GM12878 (cell line): ENCODE measurements around the gene OR5B2. TPM values are rescaled to one million over a fixed set of nuclear protein-coding genes. Genes with fewer than 3 reads are reported as not detected.

Experiments
- ATAC-seq: fragments of 200-7000 bp; cut with Tn5 transposase; 3 replicates; pipeline ENCODE4 v1.9.1; 2020; ENCODE audit warnings: mild to moderate bottlenecking, moderate library complexity
- Bru-seq: library from RNA; stranded (reverse); fragments of 400-500 nt; gene quantifications from one replicate; lab custom pipeline; 2021; lab: Mats Ljungman, UMichigan
- BruChase-seq, 2 experiments: library from RNA; stranded (reverse); fragments of 400-500 nt; gene quantifications; one replicate each; lab custom pipeline; 2021; lab: Mats Ljungman, UMichigan
- BruUV-seq: library from RNA; stranded (reverse); fragments of 400-500 nt; replicated peaks from 2 replicates; lab custom pipeline; 2021; lab: Mats Ljungman, UMichigan
- CTCF ChIA-PET: fragments of 300-600 bp; sonication (Branson Sonifier 250); formaldehyde crosslinking; extraction: SDS; loops from one replicate; lab custom pipeline; 2021; ENCODE audit warnings: inconsistent platforms; lab: Yijun Ruan, JAX
- POLR2A ChIA-PET: fragments of 350-600 bp; formaldehyde crosslinking; extraction: SDS; loops from one replicate; lab custom pipeline; 2021; ENCODE audit warnings: inconsistent platforms; lab: Charles Lee
- RAD21 ChIA-PET: fragments of 300-600 bp; sonication (Branson Sonifier 250); formaldehyde crosslinking; loops from one replicate; lab custom pipeline; 2023; ENCODE audit warnings: antibody characterized with exemption; ENCODE audit not compliant: unreplicated experiment; lab: Charles Lee
- SMC1A ChIA-PET: fragments of 300-600 bp; sonication (Branson Sonifier 250); formaldehyde crosslinking; loops from one replicate; lab custom pipeline; 2023; ENCODE audit not compliant: unreplicated experiment, uncharacterized antibody; lab: Charles Lee
- DNase-seq: peaks from one replicate; pipeline ENCODE4 v3.0.0-alpha.2; 2011; ENCODE audit warnings: low read depth, low spot score
- FAIRE-seq: peaks from 3 replicates; lab custom pipeline; 2011; peaks lifted over from hg19 to GRCh38; lab: Jason Lieb, UNC
- H2AFZ ChIP-seq: 2 replicates; pipeline ENCODE4 v1.6.0; 2011; ENCODE audit warnings: low read depth, low read length, control low read depth; ENCODE audit not compliant: control insufficient read depth
- H3K27ac ChIP-seq: 2 replicates; pipeline ENCODE4 v1.5.1; 2011; ENCODE audit warnings: control low read depth; ENCODE audit not compliant: control insufficient read depth, insufficient read depth
- H3K27me3 ChIP-seq, 2 experiments: replicated peaks in 1 of 2; 2 replicates each; pipeline versions ENCODE4 v1.6.0 to v1.6.1; 2011; ENCODE audit warnings: low read length in 1 of 2; ENCODE audit not compliant: control insufficient read depth in 2 of 2, insufficient read depth in 2 of 2
- H3K36me3 ChIP-seq, 2 experiments: 2 replicates each; pipeline ENCODE4 v1.5.1; 2011; ENCODE audit warnings: low read length in 1 of 2; ENCODE audit not compliant: control insufficient read depth in 2 of 2, insufficient read depth in 2 of 2
- H3K4me1 ChIP-seq: 2 replicates; pipeline ENCODE4 v1.6.1; 2011; ENCODE audit warnings: mild to moderate bottlenecking, low read length, moderate library complexity, mixed read lengths; ENCODE audit not compliant: control insufficient read depth, insufficient read depth
- H3K4me2 ChIP-seq: 2 replicates; pipeline ENCODE4 v1.6.0; 2011; ENCODE audit warnings: control low read depth; ENCODE audit not compliant: control insufficient read depth, insufficient read depth
- H3K4me3 ChIP-seq: fragments of 200-600 bp; sonication (generic); 2 replicates; pipeline ENCODE4 v1.5.1; 2016
- H3K79me2 ChIP-seq: 2 replicates; pipeline ENCODE4 v1.6.0; 2011; ENCODE audit warnings: low read length; ENCODE audit not compliant: control insufficient read depth, insufficient read depth
- H3K9ac ChIP-seq: 2 replicates; pipeline ENCODE4 v1.8.0; 2011; ENCODE audit warnings: low read length, control low read depth, mixed read lengths; ENCODE audit not compliant: control insufficient read depth, insufficient read depth
- H3K9me3 ChIP-seq: replicated peaks from 3 replicates; pipeline ENCODE4 v1.5.1; 2011; ENCODE audit warnings: mild to moderate bottlenecking, low read length; ENCODE audit not compliant: control insufficient read depth, insufficient read depth
- H4K20me1 ChIP-seq: 2 replicates; pipeline ENCODE4 v1.6.0; 2011; ENCODE audit not compliant: control insufficient read depth, insufficient read depth
- BACH1 ChIP-seq: fragments of 450-650 bp; IDR thresholded peaks from 2 replicates; pipeline ENCODE4 v1.6.1; 2017; ENCODE audit warnings: mild to moderate bottlenecking, borderline replicate concordance
- BCL11A ChIP-seq: IDR thresholded peaks from 2 replicates; pipeline ENCODE4 v1.6.1; 2011; ENCODE audit warnings: low read depth, low read length
- CREB1 ChIP-seq: IDR thresholded peaks from 2 replicates; pipeline ENCODE4 v1.6.1; 2012; ENCODE audit warnings: low read depth, mild to moderate bottlenecking, inconsistent platforms
- IKZF2 ChIP-seq, 2 experiments: fragments of 450-650 bp; IDR thresholded peaks; 2 replicates each; pipeline ENCODE4 v1.6.1; 2017; ENCODE audit warnings: mild to moderate bottlenecking in 2 of 2, moderate library complexity in 2 of 2
- NR2C2 ChIP-seq: IDR thresholded peaks from 2 replicates; pipeline ENCODE4 v1.6.1; 2011; ENCODE audit warnings: borderline replicate concordance, low read depth; ENCODE audit not compliant: control insufficient read depth, insufficient read length
- POU2F2 ChIP-seq: IDR thresholded peaks from 3 replicates; pipeline ENCODE4 v1.6.1; 2011; ENCODE audit warnings: low read depth, mild to moderate bottlenecking, low read length, borderline replicate concordance
- RB1 ChIP-seq: fragments of 450-650 bp; formaldehyde crosslinking; IDR thresholded peaks from 2 replicates; pipeline ENCODE4 v1.6.1; 2017; ENCODE audit warnings: mild to moderate bottlenecking, borderline replicate concordance
- RCOR1 ChIP-seq: conservative IDR thresholded peaks from 2 replicates; pipeline ENCODE4 v1.6.1; 2012; ENCODE audit warnings: low read depth, low read length, improper control_type of control experiment
- ZNF592 ChIP-seq: fragments of 450-650 bp; IDR thresholded peaks from 2 replicates; pipeline ENCODE4 v1.6.1; 2017; ENCODE audit warnings: mild to moderate bottlenecking, moderate library complexity
- ZNF687 ChIP-seq: fragments of 450-650 bp; IDR thresholded peaks from 2 replicates; pipeline ENCODE4 v1.6.1; 2017; ENCODE audit warnings: mild to moderate bottlenecking, moderate library complexity
- WGBS: methylation state at CpG from one replicate; pipeline ENCODE4 v1.1.6; 2016; ENCODE audit warnings: low lambda C conversion rate; ENCODE audit not compliant: insufficient replicate concordance, insufficient coverage; ENCODE audit errors: missing lambda C conversion rate; 5-methylcytosine and 5-hydroxymethylcytosine counted together
- in situ Hi-C: fragments of 300-500 bp; cut with MboI; formaldehyde crosslinking; loops from 9 replicates; pipeline ENCODE4 v1.14.3; 2018; ENCODE audit warnings: mixed read lengths
- intact Hi-C: fragments of 100-400 bp; cut with micrococcal nuclease; formaldehyde crosslinking; loops from one replicate; pipeline ENCODE4 v1.14.2; 2022; ENCODE audit not compliant: unreplicated experiment
- long read RNA-seq, 2 experiments: library from polyadenylated mRNA; unstranded; transcript quantifications; one replicate each; pipeline ENCODE4 v2.0.0, GENCODE V29; 2019 to 2020
- polyA minus RNA-seq, 3 experiments: library from RNA; depleted of rRNA, polyadenylated mRNA; stranded (reverse); fragments of >200 nt; gene quantifications; 2 replicates each; pipeline ENCODE4 v1.2.3, GENCODE V29; 2011
- polyA plus RNA-seq, 11 experiments: library from polyadenylated mRNA; depleted of rRNA in 4 of 11; unstranded in 6 of 11; stranded (reverse) in 5 of 11; fragments of >200 nt; fragmentation: Nextera tagmentation in 4 of 11; fragmentation: Illumina TruSeq in 1 of 11; extraction: Ambion mirVana in 4 of 11; extraction: Trizol in 1 of 11; gene quantifications; 1 replicate in 1 of 11; 2 replicates in 10 of 11; pipeline versions ENCODE4 v1.2.1 to v1.2.3, GENCODE V29; 2011 to 2016; ENCODE audit warnings: inconsistent platforms in 2 of 11, missing spikeins in 2 of 11, low read depth in 1 of 11
- total RNA-seq, 4 experiments: library from RNA; depleted of rRNA in 3 of 4; stranded (reverse); fragments of >200 nt in 3 of 4; fragmentation: Illumina TruSeq in 1 of 4; extraction: Trizol in 1 of 4; gene quantifications; 2 replicates each; pipeline versions ENCODE4 v1.2.1 to v1.2.3, GENCODE V29; 2013 to 2021
- TF ChIP-seq, protein P1 (sequence below): fragments of 450-650 bp; IDR thresholded peaks from 2 replicates; pipeline ENCODE4 v1.6.1; 2016; ENCODE audit warnings: mild to moderate bottlenecking

Gene OR5B2
- 0.33 and 0.61 TPM in 2 replicates for total RNA-seq (2013; cell fraction: nucleolus; rRNA removed)
- total RNA-seq (2014; rRNA removed) (not detected in 2 replicates), total RNA-seq (2014; rRNA removed; fragmentation: Illumina TruSeq; extraction: Trizol) (not detected in 2 replicates), total RNA-seq (2021) (not detected in 2 replicates), polyA plus RNA-seq (2011; rRNA removed) (0.26 and 0.82 TPM in 2 replicates), polyA plus RNA-seq (2014; fragmentation: Illumina TruSeq; extraction: Trizol) (not detected in 2 replicates), polyA plus RNA-seq (2014; fragmentation: Nextera tagmentation; extraction: Ambion mirVana) (not detected), polyA plus RNA-seq (2014; rRNA removed) (not detected in 2 replicates), polyA plus RNA-seq (2016; fragmentation: Nextera tagmentation; extraction: Ambion mirVana) (not detected), polyA minus RNA-seq (2011; rRNA and poly(A)+ RNA removed) (0.73 and 0.93 TPM in 2 replicates), Bru-seq, nascent RNA (percentile 30 among the genes with signal in this experiment), BruChase-seq, experiment 1, labeled RNA remaining after a 6-hour chase (percentile 36 among the genes with signal in this experiment), BruChase-seq, experiment 2, labeled RNA remaining after a 2-hour chase (percentile 38 among the genes with signal in this experiment)
- not detected for polyA plus RNA-seq (2011; ENCODE audit: low read depth)
- polyA plus RNA-seq (2011; cell fraction: cytosol; rRNA removed): 0.07 and 0.24 TPM in 2 replicates
- polyA plus RNA-seq (2011; cell fraction: nucleus; rRNA removed): 1.3 and 2.3 TPM in 2 replicates
- not detected in 2 replicates for polyA plus RNA-seq (2012)
- polyA minus RNA-seq (2011; cell fraction: cytosol; rRNA and poly(A)+ RNA removed): not detected in 2 replicates
- polyA minus RNA-seq (2011; cell fraction: nucleus; rRNA and poly(A)+ RNA removed): 0.38 and 0.73 TPM in 2 replicates
- long read RNA-seq, experiment 1: 0 reads
- long read RNA-seq, experiment 2: 0 reads

DNA sequence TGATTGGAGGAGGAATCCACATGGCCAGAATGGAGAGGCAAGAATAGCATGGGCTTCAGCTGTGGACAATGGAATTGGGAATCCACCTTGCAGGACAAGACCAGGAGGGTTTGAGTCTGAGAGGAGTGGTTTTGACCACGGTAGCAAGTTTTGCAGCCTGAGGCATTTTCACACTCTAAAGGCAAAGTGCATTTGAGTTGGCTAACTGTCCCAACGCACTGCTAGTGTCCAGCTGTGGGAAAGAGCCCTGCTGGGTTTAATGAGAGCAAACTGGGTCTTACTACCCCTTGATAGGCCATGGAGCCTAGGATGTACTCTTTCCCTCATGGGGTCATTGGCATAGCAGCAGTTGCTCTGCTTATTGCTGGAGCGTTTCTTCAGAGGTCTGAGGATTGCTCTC lies at the start of gene OR5B2:
TSS of gene OR5B2 (minus strand) at position 101 of the 400 bp plus-strand sequence. CDS start 4,860 bp downstream, outside the sequence.
- in situ Hi-C loops: no loop called here
- CTCF ChIA-PET: no interaction called here
- TF ChIP-seq ZNF687: no peak
- TF ChIP-seq RB1: no peak
- no peak for TF ChIP-seq BACH1
- no peak for TF ChIP-seq NR2C2
- no peak for TF ChIP-seq RCOR1
- no peak for TF ChIP-seq ZNF592
- no peak for TF ChIP-seq POU2F2
- no peak for TF ChIP-seq CREB1
- TF ChIP-seq, protein P1, sequence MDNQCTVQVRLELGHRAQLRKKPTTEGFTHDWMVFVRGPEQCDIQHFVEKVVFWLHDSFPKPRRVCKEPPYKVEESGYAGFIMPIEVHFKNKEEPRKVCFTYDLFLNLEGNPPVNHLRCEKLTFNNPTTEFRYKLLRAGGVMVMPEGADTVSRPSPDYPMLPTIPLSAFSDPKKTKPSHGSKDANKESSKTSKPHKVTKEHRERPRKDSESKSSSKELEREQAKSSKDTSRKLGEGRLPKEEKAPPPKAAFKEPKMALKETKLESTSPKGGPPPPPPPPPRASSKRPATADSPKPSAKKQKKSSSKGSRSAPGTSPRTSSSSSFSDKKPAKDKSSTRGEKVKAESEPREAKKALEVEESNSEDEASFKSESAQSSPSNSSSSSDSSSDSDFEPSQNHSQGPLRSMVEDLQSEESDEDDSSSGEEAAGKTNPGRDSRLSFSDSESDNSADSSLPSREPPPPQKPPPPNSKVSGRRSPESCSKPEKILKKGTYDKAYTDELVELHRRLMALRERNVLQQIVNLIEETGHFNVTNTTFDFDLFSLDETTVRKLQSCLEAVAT: no peak
- no peak for TF ChIP-seq BCL11A
- TF ChIP-seq IKZF2 (IDR thresholded peaks at IDR 0.05): no peak

More for the DNA sequence above, at the start of gene OR5B2:
- Histone ChIP-seq H3K36me3 (no peaks in the 10 kb centered on the region), H3K4me1 (no peaks in the 10 kb centered on the region), H3K27me3 (no peaks in the 10 kb centered on the region), H3K9me3 (no peaks in the 10 kb centered on the region), H3K79me2 (no peaks in the 10 kb centered on the region), H4K20me1 (no peaks in the 10 kb centered on the region), H3K4me2 (no peak within 1 kb of the TSS), H3K27ac (no peak within 1 kb of the TSS), H3K4me3 (no peak within 1 kb of the TSS), H2AFZ (no peak within 1 kb of the TSS), H3K9ac (no peak within 1 kb of the TSS)
- ChIA-PET POLR2A (no interaction called here), SMC1A (no interaction called here), RAD21 (no interaction called here)
- DNase-seq (no peak), FAIRE-seq (no peak), ATAC-seq (no peak)
- intact Hi-C loops: no loop called here
- BruUV-seq: no TSS peak
- 12% methylated on average over 3 of the region's 3 CpGs for WGBS
